Spleen (tissue), 11 donors: ENCODE measurements around the gene PIK3C3. TPM values are rescaled to one million over a fixed set of nuclear protein-coding genes. Genes with fewer than 3 reads are reported as not detected.

Experiments
- DNase-seq: peaks from one replicate; pipeline ENCODE4 v3.0.0-alpha.2; 2020
- H3K27ac ChIP-seq, 8 donors: fragments of 200-600 bp; sonication (generic) in 7 of 8; 1 replicate in 4 of 8; 2 replicates in 4 of 8; pipeline versions ENCODE4 v1.5.0 to v1.8.0; 2016 to 2021; ENCODE audit warnings: inconsistent platforms in 4 of 8, mild to moderate bottlenecking in 4 of 8, moderate library complexity in 1 of 8
- H3K27me3 ChIP-seq, 7 donors: fragments of 200-600 bp; sonication (generic) in 6 of 7; replicated peaks in 1 of 7; 1 replicate in 4 of 7; 2 replicates in 3 of 7; pipeline versions ENCODE4 v1.5.0 to v1.8.0; 2016 to 2021; ENCODE audit warnings: inconsistent platforms in 3 of 7, mild to moderate bottlenecking in 1 of 7
- H3K36me3 ChIP-seq, 6 donors: fragments of 200-600 bp; sonication (generic) in 5 of 6; 1 replicate in 4 of 6; 2 replicates in 2 of 6; pipeline versions ENCODE4 v1.5.0 to v1.8.0; 2016 to 2021; ENCODE audit warnings: inconsistent platforms in 2 of 6
- H3K4me1 ChIP-seq, 6 donors: fragments of 200-600 bp; sonication (generic) in 5 of 6; 1 replicate in 3 of 6; 2 replicates in 3 of 6; pipeline versions ENCODE4 v1.5.0 to v1.8.0; 2016 to 2021; ENCODE audit warnings: inconsistent platforms in 3 of 6
- H3K4me3 ChIP-seq, 8 donors: fragments of 200-600 bp; sonication (generic) in 7 of 8; 1 replicate in 4 of 8; 2 replicates in 4 of 8; pipeline versions ENCODE4 v1.5.0 to v1.8.0; 2016 to 2021; ENCODE audit warnings: inconsistent platforms in 4 of 8, mild to moderate bottlenecking in 4 of 8, moderate library complexity in 2 of 8
- H3K9me3 ChIP-seq, 8 donors: fragments of 200-600 bp; sonication (generic) in 7 of 8; 1 replicate in 4 of 8; 2 replicates in 4 of 8; pipeline versions ENCODE4 v1.5.0 to v1.8.0; 2016 to 2021; ENCODE audit warnings: inconsistent platforms in 4 of 8
- CTCF ChIP-seq, 11 experiments: fragments of 200-600 bp in 7 of 11; fragments of 450-650 bp in 4 of 11; sonication (generic) in 4 of 11; IDR thresholded peaks in 8 of 11; conservative IDR thresholded peaks in 3 of 11; 1 replicate in 7 of 11; 2 replicates in 4 of 11; pipeline versions ENCODE4 v1.4.0 to v1.8.0; 2016 to 2021; ENCODE audit warnings: antibody characterized with exemption in 11 of 11, inconsistent platforms in 4 of 11, mild to moderate bottlenecking in 1 of 11
- POLR2A ChIP-seq, 3 donors: fragments of 450-650 bp; IDR thresholded peaks; one replicate each; pipeline ENCODE4 v1.5.1; 2017; ENCODE audit warnings: antibody characterized with exemption in 3 of 3, mild to moderate bottlenecking in 1 of 3
- POLR2AphosphoS5 ChIP-seq, 3 donors: sonication (generic); formaldehyde crosslinking; IDR thresholded peaks; one replicate each; pipeline ENCODE4 v1.5.1; 2017; ENCODE audit warnings: antibody characterized with exemption in 3 of 3
- WGBS, 5 donors: extraction: QIAGEN DNeasy Blood & Tissue Kit in 3 of 5; methylation state at CpG; one replicate each; pipeline versions ENCODE4 v1.1.5 to v1.1.7; 2013 to 2018; 5-methylcytosine and 5-hydroxymethylcytosine counted together
- intact Hi-C: fragments of 100-400 bp; cut with DNase I; formaldehyde crosslinking; loops from one replicate; pipeline ENCODE4 v1.15.0; 2023; ENCODE audit warnings: low total_unique reads
- polyA plus RNA-seq, 3 donors: library from polyadenylated mRNA; stranded (reverse); fragments of 200-250 nt; gene quantifications; one replicate each; pipeline ENCODE4 v1.2.1, GENCODE V29; 2013
- total RNA-seq, 7 donors: library from RNA; depleted of rRNA in 3 of 7; stranded (reverse); fragments of >200 nt in 3 of 7; fragmentation: NEBNext Ultra II Directional in 4 of 7; extraction: Animal tissue kit (Norgen Biotek cat#: 25700) in 4 of 7; gene quantifications; one replicate each; pipeline versions ENCODE4 v1.1.0 to v1.2.1, GENCODE V29; 2016 to 2021
- donor health status: healthy with polysubstance abuse.
- donor health status: DM: no; HTN: no; CAD: no; lungs with moderate emphysema.
- donor health status: DM: no; HTN: no; CAD: no.
- donor health status: Bipolar disorder and iron deficiency.
- donor health status: healthy.
- donor health status: DM: no; HTN: no; CAD: no.
- donor health status: DM: yes; HTN: yes; CAD: no.

PIK3C3 gene
- total and polyA plus RNA-seq, 10 donors = 22.8 to 77.3 (median 62.2) TPM

- no peak for DNase-seq
- Histone ChIP-seq H3K27ac (no peak overlapping the region), H3K9me3 (no peaks in the 10 kb centered on the region), H3K4me3 (no peak overlapping the region), H3K36me3 (no peaks in the 10 kb centered on the region), H3K27me3 (peaks cover 0 to 21% (median 0%) of the 10 kb centered on the region in 7 donors), H3K4me1 (no peaks in the 10 kb centered on the region)
- TF ChIP-seq CTCF (IDR thresholded peaks at IDR 0.05 in 8 of 11, conservative IDR thresholded peaks at IDR 0.05 in 3 of 11) (no peak), POLR2A (IDR thresholded peaks at IDR 0.05) (no peak), POLR2AphosphoS5 (IDR thresholded peaks at IDR 0.05) (no peak)
- 73 to 81% (median 77%) methylated on average over 2 of the region's 2 CpGs for WGBS, 5 donors
- intact Hi-C loops = no loop called here
Measured at GRCh38 chr18:41942254-41942653, 12.8 kb upstream of the PIK3C3 start.

GRCh38 chr18:41948544-41949110 lies 6.4 kb upstream of the PIK3C3 start:
- no peak overlapping the region for H3K27ac ChIP-seq
- WGBS, 5 donors = 78 to 82% (median 81%) methylated on average over 3 of the region's 3 CpGs
- H3K27me3 ChIP-seq = peaks cover 0 to 30% (median 0%) of the 10 kb centered on the region in 7 donors
- H3K4me3 ChIP-seq = no peak overlapping the region
- intact Hi-C loops = no loop called here
- no peaks in the 10 kb centered on the region for H3K9me3 ChIP-seq
- H3K4me1 ChIP-seq = no peaks in the 10 kb centered on the region
- no peak for DNase-seq
- TF ChIP-seq POLR2A (IDR thresholded peaks at IDR 0.05) (no peak), POLR2AphosphoS5 (IDR thresholded peaks at IDR 0.05) (no peak), CTCF (IDR thresholded peaks at IDR 0.05 in 8 of 11, conservative IDR thresholded peaks at IDR 0.05 in 3 of 11) (no peak)
- H3K36me3 ChIP-seq = no peaks in the 10 kb centered on the region

GRCh38 chr18:41949206-41949920 lies 5.7 kb upstream of the PIK3C3 start:
- Histone ChIP-seq H3K36me3 (no peaks in the 10 kb centered on the region), H3K9me3 (no peaks in the 10 kb centered on the region), H3K27me3 (peaks cover 0 to 27% (median 0%) of the 10 kb centered on the region in 7 donors), H3K27ac (no peak overlapping the region), H3K4me1 (peaks cover 0 to 2% (median under 1%) of the 10 kb centered on the region in 6 donors), H3K4me3 (no peak overlapping the region)
- TF ChIP-seq POLR2A (IDR thresholded peaks at IDR 0.05) (no peak), POLR2AphosphoS5 (IDR thresholded peaks at IDR 0.05) (no peak), CTCF (IDR thresholded peaks at IDR 0.05 in 8 of 11, conservative IDR thresholded peaks at IDR 0.05 in 3 of 11) (no peak)
- no peak for DNase-seq
- 94 to 99% (median 95%) methylated on average over 2 of the region's 2 CpGs for WGBS, 5 donors
- intact Hi-C loops = no loop called here

GRCh38 chr18:41955688-41956087 lies 654 bp downstream of the PIK3C3 start:
- WGBS, 5 donors = 9 to 14% (median 11%) methylated on average over 11 of the region's 11 CpGs
- Histone ChIP-seq H3K9me3 (no peaks in the 10 kb centered on the region), H3K27ac (peak overlapping the region in 6 of 8 donors; percentile 79 to 90 (median 83)), H3K27me3 (no peaks in the 10 kb centered on the region), H3K36me3 (peaks cover 0 to 35% (median 11%) of the 10 kb centered on the region in 6 donors), H3K4me1 (peaks cover 20 to 52% (median 37%) of the 10 kb centered on the region in 6 donors), H3K4me3 (peak overlapping the region; percentile 75 to 98 (median 83))
- intact Hi-C loops = no loop called here
- no peak for DNase-seq
- TF ChIP-seq CTCF (IDR thresholded peaks at IDR 0.05 in 8 of 11, conservative IDR thresholded peaks at IDR 0.05 in 3 of 11) (no peak), POLR2A (IDR thresholded peaks at IDR 0.05) (no peak), POLR2AphosphoS5 (IDR thresholded peaks at IDR 0.05) (no peak)
